ENCODE results near the gene NALCN.

DNA sequence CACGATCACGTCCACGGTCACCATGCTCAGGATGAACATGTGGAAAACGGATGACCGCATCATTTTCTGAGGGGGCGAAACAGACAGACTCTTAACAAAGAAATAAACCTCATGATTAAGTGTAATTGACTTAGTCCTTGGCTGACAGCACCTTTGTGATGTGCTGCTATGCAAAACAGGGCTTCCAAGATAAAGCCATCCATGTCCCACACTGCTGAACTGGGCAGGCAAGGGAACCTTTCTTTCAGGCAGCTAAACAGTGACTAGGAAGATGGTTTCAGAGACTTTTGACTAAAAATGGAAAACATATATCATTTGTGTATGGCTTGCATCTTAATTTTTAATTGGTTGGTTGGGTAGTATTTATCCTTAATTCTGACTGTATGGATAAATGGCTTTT, 157.8 kb downstream of the NALCN start:
- no peak for TF ChIP-seq GATA3 (IDR thresholded peaks at IDR 0.05; ENCODE audit: low read depth, low read length)
- no peak for TF ChIP-seq GATA2 (IDR thresholded peaks at IDR 0.05; ENCODE audit: low read depth, low read length)
